Measurements from ENCODE around the gene EPHB1.

The EPHB1 gene

DNA sequence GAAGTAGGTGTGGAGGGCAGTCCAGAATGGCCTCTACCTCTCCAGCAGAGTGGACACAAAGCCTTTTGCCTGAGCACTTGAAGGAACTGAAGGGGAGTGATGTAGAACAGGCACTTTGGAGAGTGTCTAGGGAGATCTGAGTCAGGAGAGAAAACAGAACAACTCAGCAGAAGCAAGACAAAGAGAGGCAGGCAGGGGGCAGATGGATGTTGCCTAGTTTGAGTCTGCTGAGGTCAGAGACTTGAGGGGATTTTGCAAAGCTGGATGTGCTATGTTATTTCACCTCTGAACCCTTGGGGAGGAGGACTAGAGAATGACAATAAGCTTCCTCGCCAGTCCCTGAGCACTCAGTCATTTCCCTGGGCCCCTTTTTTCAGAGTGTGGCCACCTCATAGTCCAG lies 366.4 kb downstream of the EPHB1 start:
- no peak for DNase-seq (ENCODE audit: low spot score)

DNA sequence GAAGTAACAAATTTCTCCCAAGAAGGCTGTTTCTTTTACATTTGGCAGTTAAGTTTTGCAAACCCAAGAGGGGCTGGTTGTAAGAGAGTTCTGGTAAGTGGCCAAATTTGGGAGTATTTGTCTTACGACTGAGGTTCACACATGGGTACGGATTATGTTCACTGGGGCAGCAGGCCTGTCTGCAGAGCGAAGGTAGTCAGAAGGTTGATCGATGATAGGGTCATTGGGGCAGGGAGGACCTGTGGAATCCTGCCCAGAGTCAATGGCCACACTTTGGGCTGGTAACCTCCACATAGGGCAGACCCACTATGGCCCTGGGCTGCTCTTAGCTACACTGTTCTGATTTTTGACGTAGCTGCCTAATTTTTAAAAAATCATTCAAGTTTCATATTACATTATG lies 368.6 kb downstream of the EPHB1 start:
- no peak for DNase-seq (ENCODE audit: low spot score)

DNA sequence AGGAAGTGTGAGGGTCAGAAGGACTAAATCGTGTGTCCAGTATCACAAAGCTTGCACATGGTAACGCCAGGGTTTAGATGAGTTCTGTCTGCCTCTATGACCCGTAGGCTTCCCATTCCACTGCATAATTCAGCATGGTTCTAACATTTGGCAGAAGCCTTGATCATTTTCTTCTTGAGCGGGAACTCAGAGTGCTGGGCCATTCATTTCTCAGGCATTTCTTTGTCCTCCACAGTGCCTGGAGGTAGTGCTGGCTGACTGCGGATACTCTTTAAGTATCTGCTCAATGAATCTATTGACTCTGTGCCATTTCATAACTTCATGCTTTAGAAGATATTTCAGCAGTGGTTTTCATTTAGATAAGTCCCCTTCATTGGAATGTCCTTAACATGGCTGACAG lies 370.2 kb downstream of the EPHB1 start:
- DNase-seq (ENCODE audit: low spot score) = no peak

DNA sequence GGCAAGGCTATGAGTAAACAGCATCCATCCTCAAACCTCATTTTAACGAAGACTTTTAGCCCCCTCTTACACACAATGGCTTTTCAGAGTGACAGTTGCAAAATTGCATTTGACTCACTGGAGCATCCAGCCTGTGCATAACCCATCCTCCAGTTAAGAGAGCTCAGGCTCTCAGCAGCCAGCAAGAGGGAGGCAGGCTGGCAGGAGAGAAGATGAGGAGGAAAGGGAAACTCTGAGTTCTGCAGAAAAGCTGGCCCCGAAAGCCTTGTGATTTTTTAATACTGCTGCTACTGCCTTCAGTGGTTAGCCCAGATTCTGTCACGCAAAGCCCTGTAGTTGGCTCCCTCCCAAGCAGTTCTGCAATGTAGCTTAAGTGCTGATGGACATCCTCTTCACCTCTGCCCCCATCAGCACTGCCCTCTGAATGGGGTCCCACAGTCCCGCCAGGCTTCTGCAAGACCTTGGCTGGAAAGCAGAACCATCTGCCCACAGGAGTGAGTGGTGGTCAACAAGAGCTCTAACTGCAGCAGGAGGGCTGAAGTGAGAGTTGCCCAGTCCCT lies 371.3 kb downstream of the EPHB1 start:
- DNase-seq (ENCODE audit: low spot score) = no peak

DNA sequence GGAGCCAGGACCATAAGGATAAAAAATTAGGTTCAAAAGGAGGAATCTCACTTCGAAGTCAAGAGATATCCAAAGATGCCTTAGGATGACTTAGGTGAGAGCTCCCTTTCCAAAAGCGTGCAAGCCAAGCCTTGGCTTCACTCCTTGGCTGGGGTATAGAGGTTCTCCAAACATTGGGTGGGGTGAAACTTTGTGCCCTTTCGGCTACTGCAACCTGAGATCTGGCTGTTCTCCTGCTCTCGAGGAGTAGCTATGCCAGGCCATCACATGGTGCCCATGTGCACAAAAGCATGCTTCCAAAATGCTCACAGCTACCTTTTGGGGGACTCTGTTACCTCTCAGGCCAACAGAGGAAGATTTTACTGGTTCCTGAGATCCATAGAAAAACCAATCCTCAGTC lies 373.8 kb downstream of the EPHB1 start:
- DNase-seq (ENCODE audit: low spot score) = no peak

DNA sequence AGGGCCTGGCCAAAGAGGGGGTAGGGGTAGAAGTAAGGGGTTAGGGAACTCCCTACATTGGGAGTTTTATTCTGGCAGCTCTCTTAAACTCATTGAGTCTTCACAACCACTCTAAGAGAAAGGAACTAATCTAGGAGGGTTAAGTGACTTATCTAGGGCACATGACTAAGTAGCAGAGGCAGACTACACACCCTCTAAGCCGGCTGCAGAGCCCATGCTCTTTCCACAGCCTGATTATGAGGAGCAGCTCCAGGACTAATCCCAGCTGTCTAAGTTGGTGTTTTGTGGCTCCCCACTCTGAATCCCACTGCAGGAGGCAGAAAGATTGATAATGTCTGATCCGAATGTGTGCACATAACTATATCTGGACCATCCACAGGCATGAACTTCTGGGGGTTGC lies 374.6 kb downstream of the EPHB1 start:
- no peak for DNase-seq (ENCODE audit: low spot score)

DNA sequence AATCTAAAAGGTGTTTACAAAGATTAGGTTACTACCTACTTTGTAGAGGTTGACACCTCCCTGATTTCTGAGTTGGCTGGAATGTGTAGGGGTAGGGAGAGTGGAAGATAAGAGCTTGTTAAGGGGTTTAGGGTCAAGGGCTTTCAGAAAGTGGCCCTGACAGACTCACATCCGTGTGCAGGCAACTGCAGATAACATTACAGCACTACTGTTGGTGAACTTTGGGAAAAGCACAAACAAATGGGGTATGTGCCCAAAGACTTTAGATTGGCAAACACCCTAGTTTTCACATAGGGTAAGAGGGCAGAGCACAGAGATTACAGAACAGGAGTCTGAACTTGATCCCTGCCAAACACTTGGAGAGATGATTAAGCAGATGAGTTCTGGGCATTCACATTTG lies 375.7 kb downstream of the EPHB1 start:
- no peak for DNase-seq (ENCODE audit: low spot score)

DNA sequence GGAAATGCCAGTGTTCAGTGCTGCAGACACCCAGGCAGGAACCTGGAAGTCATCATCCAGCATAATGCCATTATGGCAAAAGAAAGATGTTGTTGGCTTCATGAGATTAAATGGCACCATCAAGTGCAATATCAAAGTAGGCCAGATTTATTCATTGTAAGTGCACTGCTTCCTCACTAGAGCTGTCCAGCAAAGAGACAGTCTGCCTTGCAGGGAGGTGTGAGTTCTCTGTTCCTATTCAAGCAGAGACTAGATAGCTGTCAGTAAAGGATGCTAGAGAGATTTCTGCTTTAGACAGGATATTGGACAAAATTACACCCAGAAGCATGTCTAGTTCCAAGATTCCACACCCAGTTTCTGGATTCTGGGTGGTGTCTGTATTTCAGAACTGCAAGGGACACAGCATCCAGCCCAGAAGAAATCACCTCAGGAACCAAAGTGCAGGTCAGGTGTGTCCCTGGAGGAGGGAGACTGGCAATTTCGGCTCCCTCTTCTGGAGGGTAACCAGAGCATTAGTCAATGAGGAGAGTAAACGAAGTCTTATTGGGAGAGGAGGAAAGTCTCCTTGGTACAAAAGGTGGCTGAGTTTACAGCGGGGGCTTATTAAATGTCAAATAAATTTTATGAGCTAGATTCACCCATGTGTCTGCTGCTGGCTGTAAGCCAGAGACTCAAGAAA lies 377.3 kb downstream of the EPHB1 start:
- DNase-seq (ENCODE audit: low spot score) = no peak

DNA sequence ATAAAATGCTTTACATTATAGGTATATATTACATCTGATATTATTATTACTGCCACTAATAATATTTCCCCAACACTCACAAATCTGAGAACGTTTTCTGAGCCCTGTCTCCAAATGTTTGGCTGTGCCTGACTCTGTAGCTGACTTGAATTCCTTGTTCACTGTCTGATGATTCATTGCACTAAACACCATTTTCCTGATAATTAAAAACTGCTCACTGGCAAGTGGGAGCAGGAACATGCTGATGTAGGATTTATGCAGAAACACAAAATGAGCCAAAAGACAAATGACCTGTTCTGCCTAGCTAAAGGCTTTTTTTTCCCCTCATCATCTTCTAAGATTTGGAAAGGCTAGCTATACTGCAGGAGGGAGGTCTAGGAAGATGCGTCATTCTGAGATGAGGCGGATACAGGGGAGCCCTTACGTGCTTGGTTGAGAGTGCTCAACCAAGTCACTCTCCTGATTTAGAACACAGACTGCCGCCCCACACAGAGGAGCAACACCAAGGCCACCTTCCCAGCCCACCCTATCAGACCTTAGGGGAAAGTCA lies 380.7 kb downstream of the EPHB1 start:
- no peak for DNase-seq (ENCODE audit: low spot score)

DNA sequence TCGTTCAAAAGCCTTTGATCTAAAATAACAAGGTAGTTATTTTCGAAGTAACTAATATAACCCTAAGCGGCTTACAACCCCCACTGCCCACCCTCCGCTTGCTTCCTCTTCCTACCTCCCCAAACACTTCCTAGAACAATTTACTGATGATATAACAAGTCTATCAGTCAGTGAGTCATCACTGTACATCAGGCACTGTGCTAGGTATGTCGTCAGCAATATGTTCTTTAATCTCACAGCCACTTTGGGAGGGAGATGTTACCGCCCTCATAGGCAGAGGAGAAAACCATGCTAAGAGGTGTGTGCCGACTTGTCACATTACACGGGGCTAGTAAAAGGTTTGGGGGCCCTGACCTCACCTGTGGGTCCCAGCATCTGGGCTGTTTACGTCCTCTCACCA lies 381.8 kb downstream of the EPHB1 start:
- no peak for DNase-seq (ENCODE audit: low spot score)

DNA sequence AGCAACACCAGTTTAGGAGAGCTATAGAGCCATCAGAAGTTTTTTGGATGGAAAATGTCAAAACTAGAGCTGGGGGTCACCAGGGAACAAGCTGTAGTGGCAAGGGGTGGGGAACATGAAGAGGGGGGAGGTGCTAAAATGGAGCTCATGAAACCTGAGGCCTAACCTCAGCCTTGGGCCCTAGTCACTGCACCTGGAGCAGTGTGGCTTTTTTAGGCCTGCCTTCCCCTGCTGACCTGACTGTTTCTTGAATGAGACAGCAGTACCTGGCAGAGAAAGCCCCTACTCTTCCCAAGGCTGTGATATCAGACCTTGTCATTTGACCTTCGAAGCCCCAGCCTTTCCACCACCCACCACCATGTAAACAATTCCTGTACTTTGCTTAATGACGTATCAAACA lies 383.5 kb downstream of the EPHB1 start:
- DNase-seq (ENCODE audit: low spot score) = no peak

DNA sequence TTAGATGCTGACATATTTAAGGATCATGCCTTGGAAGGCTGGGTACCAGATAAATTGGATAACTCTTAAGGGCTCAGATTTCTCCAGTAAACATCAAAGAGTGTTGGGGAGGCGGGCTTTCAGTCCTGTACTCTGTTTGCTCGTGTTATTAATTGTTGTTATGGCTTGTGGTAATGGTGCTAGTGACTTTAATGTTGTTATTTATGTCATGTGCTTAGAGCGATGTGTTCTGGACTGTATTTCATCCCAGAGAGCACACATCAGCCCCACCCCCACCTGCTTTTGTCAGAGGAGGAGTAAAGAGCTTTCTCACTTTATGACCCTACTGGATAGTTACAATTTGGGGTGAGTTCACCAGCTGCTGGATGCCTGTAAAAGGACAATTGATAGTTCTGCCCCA lies 386.3 kb downstream of the EPHB1 start:
- DNase-seq (ENCODE audit: low spot score) = no peak

DNA sequence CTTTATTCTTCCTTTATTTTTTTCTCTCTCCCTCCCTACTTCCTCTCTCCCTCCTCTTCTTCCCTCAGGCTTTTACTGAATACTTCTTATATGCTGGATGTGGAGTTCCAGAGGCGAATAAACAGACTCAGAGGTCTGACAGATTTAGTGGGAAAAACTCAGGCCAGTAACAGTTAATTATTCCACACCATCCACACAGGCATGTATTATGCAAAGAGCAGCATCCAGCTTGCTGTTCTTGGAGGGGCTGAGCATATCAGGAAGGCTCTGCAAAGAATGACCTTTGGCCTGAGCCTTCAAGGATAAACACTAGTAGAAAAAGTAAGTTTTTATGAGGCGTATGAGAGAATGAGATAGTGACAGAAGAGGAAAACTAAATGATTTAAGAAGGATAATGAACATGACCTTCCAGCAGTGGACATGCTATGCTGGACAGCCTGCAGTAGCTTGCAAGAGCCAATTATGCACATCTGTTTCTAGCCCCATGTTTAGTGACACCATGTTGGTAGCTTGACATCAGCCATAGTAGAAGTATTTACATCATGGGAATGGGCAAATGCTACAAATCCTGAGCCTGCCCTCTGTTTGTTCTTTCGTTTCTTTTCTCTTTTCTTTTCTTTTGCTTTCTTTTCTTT lies 387.4 kb downstream of the EPHB1 start:
- no peak for DNase-seq (ENCODE audit: low spot score)

DNA sequence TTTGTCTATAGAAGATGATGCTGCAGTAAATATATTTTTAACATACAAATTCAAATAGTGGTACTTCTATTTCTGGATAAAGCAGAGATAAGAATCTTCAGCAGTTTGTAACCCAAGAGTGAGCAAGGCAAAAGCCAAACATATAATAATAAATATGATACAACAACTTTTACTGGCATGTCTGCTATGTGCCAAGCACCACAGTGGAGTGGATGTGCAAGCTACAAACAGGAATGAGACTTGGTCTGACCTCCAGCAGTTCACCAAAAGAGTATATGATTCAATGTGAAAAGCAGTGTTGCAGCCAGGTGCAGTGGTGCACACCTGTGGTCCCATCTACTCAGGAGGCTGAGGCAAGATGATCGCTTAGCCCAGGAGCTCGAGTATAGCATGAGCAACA lies 395.6 kb downstream of the EPHB1 start:
- DNase-seq (ENCODE audit: low spot score) = no peak

DNA sequence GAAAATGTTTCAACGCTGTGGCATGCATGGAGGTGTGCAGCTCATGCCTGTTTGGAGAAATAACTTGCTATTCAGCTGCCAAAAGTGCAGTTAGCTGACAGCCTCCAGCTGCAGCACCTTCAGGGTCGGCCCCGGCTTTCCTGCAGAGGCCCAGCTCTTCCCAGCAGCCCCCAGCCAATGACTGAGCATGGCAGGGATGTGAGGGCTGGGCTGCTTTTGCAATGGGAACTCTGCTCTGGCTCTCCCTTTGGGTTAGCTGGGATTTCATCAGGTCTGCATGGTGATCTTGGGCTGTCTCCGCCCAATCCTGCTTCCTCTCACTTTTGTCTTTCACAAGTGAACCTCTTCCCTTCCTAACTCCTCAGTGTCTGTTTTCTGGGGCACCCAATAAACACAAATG lies 396.6 kb downstream of the EPHB1 start:
- no peak for DNase-seq (ENCODE audit: low spot score)

DNA sequence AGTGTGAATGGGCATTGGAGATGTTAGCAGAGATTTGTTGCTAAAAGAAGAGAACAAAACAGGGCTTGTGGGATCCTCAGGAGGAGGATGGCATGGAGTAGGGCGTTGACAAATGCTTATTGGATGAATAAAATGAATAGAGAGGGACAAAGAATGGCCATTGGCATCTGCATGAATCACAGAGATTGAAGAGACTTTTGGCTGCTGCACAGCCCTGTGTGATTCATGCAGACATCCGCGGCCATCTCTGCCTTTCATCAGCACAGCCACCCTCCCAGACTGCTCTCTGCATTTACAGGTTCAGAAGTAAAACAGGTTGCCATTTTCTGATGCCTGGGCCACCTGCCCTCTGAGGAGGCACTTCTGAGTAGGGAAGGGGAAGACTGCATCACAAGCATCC lies 397.9 kb downstream of the EPHB1 start:
- no peak for DNase-seq (ENCODE audit: low spot score)

DNA sequence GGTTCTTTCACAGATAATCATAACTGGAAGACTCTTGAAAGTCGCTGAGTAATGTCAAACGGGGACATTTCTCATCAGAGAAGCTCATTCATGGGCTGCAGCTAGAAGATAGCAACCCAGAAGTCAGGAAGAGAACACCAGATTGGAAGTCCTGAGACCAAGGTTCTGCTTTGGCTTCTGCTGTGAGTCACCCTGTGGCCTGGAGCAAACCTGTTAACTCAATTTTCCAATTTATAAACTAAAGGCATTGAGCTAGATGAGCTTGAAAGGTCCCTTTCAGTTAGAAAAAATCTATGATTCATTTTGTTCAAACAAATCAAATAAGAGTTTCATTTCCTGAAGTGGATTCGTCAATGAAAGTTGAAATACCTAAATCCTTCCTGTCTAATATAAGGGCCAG lies 402.2 kb downstream of the EPHB1 start:
- DNase-seq (ENCODE audit: low spot score) = no peak

DNA sequence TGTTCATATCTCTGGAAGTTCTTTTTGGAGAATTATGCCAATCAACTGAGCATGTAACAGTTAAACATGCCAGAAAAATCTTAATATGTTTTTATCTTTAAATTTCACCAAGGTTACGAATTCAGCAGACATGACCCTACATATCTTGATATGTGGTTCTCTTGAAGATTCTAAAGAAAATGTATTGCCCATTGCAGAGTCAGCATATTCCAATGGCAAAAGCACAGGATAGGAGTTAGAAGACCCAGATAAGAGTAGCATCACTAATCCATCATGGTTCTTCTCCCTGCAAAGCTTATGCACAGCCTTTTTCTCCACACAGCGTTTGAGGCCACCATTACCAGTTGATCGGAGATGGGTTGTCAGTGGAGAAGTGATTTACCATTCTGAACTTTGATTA lies 402.8 kb downstream of the EPHB1 start:
- DNase-seq (ENCODE audit: low spot score) = no peak

DNA sequence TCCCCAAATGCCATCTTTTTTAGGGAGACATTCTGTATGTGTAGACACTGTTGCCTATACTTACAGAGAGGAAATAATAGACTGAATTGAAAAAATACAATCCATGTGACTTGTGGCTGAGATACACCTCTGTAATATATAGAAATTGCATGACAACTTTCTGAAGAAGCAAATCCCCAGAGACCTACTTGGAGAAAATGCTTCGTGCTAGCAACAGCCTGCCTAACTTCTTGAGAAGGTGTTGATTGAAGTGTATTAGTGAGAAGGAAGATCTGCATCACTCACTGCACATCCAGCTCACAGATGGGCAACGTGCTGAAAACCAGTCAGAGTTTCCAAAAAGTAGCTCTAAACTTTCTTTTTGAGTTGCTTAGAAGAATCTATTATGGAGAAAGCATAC lies 404.1 kb downstream of the EPHB1 start:
- no peak for DNase-seq (ENCODE audit: low spot score)

DNA sequence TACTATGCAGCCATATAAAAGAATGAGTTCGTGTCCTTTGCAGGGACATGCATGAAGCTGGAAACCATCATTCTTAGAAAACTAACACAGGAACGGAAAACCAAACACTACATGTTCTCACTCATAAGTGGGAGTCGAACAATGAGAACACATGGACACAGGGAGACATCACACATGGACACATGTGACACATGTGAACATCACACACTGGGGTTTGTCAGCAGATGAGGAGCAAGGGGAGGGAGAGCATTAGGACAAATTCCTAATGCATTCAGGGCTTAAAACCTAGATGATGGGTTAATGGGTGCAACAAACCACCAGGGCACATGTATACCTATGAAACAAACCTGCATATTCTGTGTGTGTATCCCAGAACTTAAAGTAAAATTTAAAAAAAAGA lies 408.0 kb downstream of the EPHB1 start:
- no peak for DNase-seq (ENCODE audit: low spot score)

DNA sequence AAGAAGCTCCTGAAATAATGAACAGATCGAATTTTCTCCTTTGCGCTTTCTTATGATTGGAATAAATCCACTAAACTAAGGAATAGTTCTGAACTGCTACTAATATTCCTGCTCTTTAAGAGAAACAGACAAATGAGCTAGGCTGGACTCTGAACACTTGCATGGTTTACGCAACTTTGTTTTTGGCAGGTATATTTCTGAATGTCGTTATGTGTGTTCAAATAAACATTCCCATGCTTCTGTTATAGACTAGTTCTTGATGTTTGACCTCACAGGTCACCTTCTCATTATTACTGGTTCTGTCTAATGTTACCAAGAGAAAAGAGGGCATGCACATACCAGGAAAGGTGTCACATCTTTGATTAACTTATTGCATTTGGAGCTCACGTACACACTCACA lies 418.2 kb downstream of the EPHB1 start:
- DNase-seq (ENCODE audit: low spot score) = no peak

DNA sequence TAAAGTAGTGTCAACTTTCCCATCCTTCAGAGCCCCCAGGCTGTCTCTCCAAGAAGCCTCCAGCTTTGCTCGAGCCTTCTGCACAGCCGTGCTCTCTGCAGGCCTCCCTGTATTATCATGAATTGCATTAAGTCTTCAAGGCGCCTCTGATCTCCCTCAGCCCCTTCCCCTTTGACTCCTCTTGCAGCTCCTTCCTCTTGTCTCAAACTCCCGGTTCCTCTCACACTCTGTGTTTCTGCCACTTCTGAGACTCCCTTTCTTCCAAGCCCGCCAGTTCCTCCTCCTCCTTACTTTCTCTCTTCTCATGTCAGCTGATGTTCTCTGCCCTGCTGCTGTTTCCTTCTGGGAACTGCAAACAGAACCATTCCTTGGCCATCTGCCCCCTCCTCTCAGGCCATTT lies 418.8 kb downstream of the EPHB1 start:
- DNase-seq (ENCODE audit: low spot score) = no peak

DNA sequence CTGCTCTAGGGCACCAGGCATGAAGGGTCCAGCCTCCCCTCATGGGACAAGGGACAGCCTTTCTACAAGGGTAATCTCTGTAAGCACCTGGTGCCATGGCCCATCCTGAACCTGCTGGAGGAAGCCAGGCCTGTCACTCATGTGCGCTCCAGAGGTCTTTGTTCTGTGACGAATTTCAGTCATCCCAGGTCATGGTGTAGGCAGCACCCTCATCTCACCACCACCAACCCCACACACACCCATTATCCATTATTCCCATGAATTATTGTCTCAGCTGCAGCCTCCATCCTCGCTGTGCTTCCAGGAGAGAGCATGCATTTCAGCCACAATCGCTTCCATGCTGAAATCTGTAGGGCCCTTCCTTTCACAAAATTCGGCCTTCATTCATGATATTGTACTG lies 419.3 kb downstream of the EPHB1 start:
- DNase-seq (ENCODE audit: low spot score) = no peak

DNA sequence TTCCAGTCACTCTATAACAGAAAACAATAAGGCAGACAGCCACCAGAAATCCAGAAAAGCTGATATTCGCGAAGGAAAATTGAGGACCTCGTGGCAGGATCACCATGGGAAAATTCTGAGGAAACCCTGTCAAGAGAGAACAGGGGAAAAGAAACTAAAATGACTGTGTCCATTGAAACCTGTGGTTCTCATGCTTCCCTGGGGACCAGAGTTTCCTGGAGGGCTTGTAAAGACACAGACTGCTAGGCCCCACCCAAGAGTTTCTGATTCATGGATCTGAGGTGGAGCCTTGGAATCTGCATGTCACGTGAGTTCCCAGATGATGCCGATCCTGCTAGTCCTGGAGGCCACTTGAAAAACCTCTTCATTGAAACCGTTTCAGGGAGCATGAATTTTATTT lies 420.5 kb downstream of the EPHB1 start:
- no peak for DNase-seq (ENCODE audit: low spot score)

All from D341Med (cell line).